A673 (cell line): ENCODE results near the gene ZNF354C.
"Not testable (repeated sequence)": the region's sequence is repeated elsewhere in the genome, so short reads cannot be mapped to it uniquely, and the experiment has no call there.

Source experiments
- EZH2 ChIP-seq: fragments of 200-600 bp; sonication (generic); IDR thresholded peaks from 2 replicates; pipeline ENCODE4 v1.6.1; 2017; ENCODE audit warnings: borderline replicate concordance, low read depth, mild to moderate bottlenecking, mixed read lengths, antibody characterized with exemption, low read length; ENCODE audit not compliant: poor library complexity, severe bottlenecking
- TF ChIP-seq, protein P1 (sequence below): fragments of 300-800, 200-600 bp; sonication (generic); conservative IDR thresholded peaks from 2 replicates; pipeline ENCODE4 v1.5.1; 2017; ENCODE audit warnings: low read depth, mild to moderate bottlenecking, antibody characterized with exemption, low read length, moderate library complexity, mixed read lengths

DNA sequence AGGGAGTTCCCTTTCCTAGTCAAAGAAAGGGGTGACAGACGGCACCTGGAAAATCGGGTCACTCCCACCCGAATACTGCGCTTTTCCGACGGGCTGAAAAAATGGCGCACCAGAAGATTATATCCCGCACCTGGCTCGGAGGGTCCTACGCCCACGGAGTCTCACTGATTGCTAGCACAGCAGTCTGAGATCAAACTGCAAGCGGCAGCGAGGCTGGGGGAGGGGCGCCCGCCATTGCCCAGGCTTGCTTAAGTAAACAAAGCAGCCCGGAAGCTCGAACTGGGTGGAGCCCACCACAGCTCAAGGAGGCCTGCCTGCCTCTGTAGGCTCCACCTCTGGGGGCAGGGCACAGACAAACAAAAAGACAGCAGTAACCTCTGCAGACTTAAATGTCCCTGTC, 41.1 kb downstream of the ZNF354C start:
- not testable (repeated sequence) for TF ChIP-seq EZH2
- TF ChIP-seq, protein P1, sequence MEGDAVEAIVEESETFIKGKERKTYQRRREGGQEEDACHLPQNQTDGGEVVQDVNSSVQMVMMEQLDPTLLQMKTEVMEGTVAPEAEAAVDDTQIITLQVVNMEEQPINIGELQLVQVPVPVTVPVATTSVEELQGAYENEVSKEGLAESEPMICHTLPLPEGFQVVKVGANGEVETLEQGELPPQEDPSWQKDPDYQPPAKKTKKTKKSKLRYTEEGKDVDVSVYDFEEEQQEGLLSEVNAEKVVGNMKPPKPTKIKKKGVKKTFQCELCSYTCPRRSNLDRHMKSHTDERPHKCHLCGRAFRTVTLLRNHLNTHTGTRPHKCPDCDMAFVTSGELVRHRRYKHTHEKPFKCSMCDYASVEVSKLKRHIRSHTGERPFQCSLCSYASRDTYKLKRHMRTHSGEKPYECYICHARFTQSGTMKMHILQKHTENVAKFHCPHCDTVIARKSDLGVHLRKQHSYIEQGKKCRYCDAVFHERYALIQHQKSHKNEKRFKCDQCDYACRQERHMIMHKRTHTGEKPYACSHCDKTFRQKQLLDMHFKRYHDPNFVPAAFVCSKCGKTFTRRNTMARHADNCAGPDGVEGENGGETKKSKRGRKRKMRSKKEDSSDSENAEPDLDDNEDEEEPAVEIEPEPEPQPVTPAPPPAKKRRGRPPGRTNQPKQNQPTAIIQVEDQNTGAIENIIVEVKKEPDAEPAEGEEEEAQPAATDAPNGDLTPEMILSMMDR: not testable (repeated sequence)
